Measurements from ENCODE around the gene NPIPB8. TPM values are rescaled to one million over a fixed set of nuclear protein-coding genes. Genes with fewer than 3 reads are reported as not detected.
A peak's percentile ranks its signal among the peaks of the same experiment; 100 is the strongest.

The NPIPB8 gene
- total and polyA plus RNA-seq, 2 of the 13 experiments (the other 11 are each of a cell fraction or from before 2014, with no cell fraction given) = 0.49 to 2.3 TPM

DNA sequence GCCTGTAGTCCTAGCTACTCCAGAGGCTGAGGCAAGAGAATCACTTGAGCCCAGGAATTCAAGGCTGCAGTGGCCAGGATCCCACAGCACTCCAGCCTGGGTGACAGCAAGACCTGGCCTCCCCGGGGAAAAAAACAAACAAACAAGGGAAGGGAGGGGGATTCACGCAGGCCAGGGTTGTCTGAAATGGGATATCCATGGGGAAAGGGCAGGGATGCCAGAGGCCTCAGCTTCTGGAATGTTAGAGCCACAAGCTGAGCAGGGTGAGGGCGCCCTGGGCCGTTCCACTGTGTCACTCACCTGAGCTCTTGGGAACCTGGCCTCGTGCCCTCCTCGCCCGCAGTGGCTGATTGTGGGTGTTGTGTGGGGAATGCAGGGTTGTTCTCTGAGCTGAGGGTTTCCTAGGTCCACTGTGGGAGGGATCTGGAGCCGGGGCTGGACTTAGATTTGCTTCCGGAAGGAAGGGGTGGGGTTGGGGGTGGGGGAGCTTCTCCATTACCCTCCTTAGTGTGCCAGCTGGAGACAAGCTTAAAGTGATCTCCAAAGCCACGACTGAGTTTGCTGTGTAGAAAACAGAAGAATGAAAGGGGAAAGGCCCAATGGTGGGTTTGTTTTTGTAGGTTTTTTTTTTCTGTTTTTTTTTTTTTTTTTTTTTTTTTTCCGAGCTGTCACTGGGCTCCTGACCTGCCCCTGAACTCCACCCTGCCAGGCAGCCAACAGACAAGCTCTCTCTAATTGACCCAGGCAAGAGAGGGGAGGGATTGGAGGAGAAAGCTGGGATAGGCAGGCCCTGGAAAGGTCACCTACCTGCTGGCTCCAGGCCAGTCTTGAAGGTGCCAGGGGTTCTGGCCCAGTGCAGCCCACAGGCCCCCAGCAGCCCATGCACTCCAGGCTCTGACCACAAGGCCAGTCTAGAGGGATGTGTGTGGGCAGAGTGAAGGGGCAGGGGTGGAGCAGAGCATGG lies 28.0 kb upstream of the NPIPB8 start, which contains the start of gene SULT1A1 (continued):
- TF ChIP-seq, protein P1, sequence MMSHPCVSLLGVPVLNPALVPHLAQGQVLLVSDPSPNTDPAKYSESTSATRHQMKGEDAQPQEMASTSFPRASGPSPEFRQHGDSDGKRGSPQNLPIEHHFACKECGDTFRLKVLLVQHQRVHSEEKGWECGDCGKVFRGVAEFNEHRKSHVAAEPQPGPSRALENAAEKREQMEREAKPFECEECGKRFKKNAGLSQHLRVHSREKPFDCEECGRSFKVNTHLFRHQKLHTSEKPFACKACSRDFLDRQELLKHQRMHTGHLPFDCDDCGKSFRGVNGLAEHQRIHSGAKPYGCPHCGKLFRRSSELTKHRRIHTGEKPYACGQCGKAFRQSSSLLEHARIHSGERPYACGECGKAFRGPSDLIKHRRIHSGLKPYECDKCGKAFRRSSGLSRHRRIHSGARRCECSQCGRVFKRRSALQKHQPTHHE (CRISPR knock-in tag; IDR thresholded peaks at IDR 0.05; ENCODE audit: borderline replicate concordance) = peak; percentile 65; the same call in 1 of the 2 replicates
- TF ChIP-seq KLF6 (CRISPR knock-in tag; IDR thresholded peaks at IDR 0.05) = no peak
- no peak for TF ChIP-seq ETV6 (CRISPR knock-in tag; conservative IDR thresholded peaks at IDR 0.05)
- no peak for TF ChIP-seq MNT (IDR thresholded peaks at IDR 0.05)
- peak; percentile 40; the same call in 1 of the 2 replicates for TF ChIP-seq SIX1 (CRISPR knock-in tag; IDR thresholded peaks at IDR 0.05; ENCODE audit: borderline replicate concordance)
- no peak; the same call in 1 of the 2 replicates for TF ChIP-seq SKIL (CRISPR knock-in tag; IDR thresholded peaks at IDR 0.05; ENCODE audit: borderline replicate concordance)
- TF ChIP-seq SP2 (CRISPR knock-in tag; IDR thresholded peaks at IDR 0.05) = peak; percentile 64
- TF ChIP-seq ZKSCAN5 (CRISPR knock-in tag; IDR thresholded peaks at IDR 0.05) = 0 out of 2 replicates have a peak, but pooled peaks have one; percentile 46
- no peak for TF ChIP-seq TCF12 (IDR thresholded peaks at IDR 0.05)
- no peak for TF ChIP-seq TCF12 (CRISPR knock-in tag; IDR thresholded peaks at IDR 0.05)
- TF ChIP-seq, protein P2, sequence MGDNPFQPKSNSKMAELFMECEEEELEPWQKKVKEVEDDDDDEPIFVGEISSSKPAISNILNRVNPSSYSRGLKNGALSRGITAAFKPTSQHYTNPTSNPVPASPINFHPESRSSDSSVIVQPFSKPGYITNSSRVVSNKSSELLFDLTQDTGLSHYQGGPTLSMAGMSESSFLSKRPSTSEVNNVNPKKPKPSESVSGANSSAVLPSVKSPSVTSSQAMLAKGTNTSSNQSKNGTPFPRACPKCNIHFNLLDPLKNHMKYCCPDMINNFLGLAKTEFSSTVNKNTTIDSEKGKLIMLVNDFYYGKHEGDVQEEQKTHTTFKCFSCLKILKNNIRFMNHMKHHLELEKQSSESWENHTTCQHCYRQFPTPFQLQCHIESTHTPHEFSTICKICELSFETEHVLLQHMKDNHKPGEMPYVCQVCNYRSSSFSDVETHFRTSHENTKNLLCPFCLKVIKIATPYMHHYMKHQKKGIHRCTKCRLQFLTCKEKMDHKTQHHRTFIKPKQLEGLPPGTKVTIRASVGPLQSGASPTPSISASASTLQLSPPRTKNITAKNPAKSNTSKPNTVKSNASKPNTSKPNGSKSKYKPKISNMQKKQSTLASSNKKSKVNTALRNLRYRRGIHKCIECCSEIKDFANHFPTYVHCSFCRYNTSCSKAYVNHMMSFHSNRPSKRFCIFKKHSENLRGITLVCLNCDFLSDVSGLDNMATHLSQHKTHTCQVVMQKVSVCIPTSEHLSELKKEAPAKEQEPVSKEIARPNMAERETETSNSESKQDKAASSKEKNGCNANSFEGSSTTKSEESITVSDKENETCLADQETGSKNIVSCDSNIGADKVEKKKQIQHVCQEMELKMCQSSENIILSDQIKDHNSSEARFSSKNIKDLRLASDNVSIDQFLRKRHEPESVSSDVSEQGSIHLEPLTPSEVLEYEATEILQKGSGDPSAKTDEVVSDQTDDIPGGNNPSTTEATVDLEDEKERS (CRISPR knock-in tag; IDR thresholded peaks at IDR 0.05) = 0 out of 2 replicates have a peak, but pooled peaks have one; percentile 71
- TF ChIP-seq SMAD1 (CRISPR knock-in tag; IDR thresholded peaks at IDR 0.05; ENCODE audit: borderline replicate concordance, low read depth) = 0 out of 2 replicates have a peak, but pooled peaks have one; percentile 64
- 0 out of 2 replicates have a peak, but pooled peaks have one; percentile 47 for TF ChIP-seq ZHX1 (CRISPR knock-in tag; IDR thresholded peaks at IDR 0.05; ENCODE audit: low read depth)

All from HepG2 (cell line).